Retinal pigment epithelial cell (primary cell): ENCODE measurements around the gene CD4.

Source experiments
- DNase-seq: peaks from one replicate; pipeline ENCODE4 v3.0.0-alpha.2; 2010; ENCODE audit warnings: low read depth
- H3K4me3 ChIP-seq: 2 replicates; pipeline ENCODE4 v1.5.1; 2011; ENCODE audit warnings: mild to moderate bottlenecking, low read length, control low read depth, moderate library complexity
- TF ChIP-seq, protein P1 (sequence below): conservative IDR thresholded peaks from 2 replicates; pipeline ENCODE4 v1.5.1; 2011; ENCODE audit warnings: low read depth, low read length, control low read depth, inconsistent platforms

The CD4 gene

GRCh38 chr12:6843118-6843902, 54.0 kb downstream of the CD4 start:
- H3K4me3 ChIP-seq = no peak overlapping the region
- DNase-seq = no peak
- TF ChIP-seq, protein P1, sequence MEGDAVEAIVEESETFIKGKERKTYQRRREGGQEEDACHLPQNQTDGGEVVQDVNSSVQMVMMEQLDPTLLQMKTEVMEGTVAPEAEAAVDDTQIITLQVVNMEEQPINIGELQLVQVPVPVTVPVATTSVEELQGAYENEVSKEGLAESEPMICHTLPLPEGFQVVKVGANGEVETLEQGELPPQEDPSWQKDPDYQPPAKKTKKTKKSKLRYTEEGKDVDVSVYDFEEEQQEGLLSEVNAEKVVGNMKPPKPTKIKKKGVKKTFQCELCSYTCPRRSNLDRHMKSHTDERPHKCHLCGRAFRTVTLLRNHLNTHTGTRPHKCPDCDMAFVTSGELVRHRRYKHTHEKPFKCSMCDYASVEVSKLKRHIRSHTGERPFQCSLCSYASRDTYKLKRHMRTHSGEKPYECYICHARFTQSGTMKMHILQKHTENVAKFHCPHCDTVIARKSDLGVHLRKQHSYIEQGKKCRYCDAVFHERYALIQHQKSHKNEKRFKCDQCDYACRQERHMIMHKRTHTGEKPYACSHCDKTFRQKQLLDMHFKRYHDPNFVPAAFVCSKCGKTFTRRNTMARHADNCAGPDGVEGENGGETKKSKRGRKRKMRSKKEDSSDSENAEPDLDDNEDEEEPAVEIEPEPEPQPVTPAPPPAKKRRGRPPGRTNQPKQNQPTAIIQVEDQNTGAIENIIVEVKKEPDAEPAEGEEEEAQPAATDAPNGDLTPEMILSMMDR = no peak

DNA sequence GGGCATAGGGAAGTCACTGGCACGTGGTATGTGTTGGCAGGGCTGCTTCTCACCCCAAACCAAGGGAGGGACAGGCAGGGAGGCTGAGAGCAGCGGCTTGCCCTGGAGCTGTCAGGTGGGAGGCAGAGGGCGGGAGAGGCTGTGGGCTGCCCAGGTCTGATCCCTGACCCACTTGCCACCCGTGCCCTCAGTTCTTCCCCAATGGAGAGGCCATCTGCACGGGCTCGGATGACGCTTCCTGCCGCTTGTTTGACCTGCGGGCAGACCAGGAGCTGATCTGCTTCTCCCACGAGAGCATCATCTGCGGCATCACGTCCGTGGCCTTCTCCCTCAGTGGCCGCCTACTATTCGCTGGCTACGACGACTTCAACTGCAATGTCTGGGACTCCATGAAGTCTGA, 56.1 kb downstream of the CD4 start:
- no peak for DNase-seq
- TF ChIP-seq, protein P1 = no peak
- no peak overlapping the region for H3K4me3 ChIP-seq

- H3K4me3 ChIP-seq = no peak overlapping the region
- DNase-seq = no peak
- TF ChIP-seq, protein P1 = no peak
These were observed 57.1 kb downstream of the CD4 start for GRCh38 chr12:6846316-6846869.

DNA sequence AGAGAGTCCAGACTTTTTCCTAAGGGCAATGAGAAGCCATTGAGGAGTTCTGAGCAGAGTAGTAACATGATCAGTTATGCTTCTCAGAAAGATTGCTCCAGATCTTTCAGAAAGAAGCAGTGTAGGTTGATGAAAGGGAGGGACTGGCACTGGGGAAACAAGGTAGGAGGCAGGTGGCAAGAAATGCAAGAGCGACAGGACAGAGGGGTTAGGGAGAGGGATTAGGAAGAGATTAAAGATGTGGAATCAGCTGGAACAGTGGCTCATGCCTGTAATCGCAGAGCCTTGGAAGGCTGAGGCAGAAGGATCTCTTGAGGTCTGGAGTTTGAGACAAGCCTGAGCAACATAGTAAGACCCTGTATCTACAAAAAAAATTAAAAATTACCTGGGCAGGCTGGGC, 58.3 kb downstream of the CD4 start:
- H3K4me3 ChIP-seq = no peak overlapping the region
- TF ChIP-seq, protein P1 = no peak
- no peak for DNase-seq

DNA sequence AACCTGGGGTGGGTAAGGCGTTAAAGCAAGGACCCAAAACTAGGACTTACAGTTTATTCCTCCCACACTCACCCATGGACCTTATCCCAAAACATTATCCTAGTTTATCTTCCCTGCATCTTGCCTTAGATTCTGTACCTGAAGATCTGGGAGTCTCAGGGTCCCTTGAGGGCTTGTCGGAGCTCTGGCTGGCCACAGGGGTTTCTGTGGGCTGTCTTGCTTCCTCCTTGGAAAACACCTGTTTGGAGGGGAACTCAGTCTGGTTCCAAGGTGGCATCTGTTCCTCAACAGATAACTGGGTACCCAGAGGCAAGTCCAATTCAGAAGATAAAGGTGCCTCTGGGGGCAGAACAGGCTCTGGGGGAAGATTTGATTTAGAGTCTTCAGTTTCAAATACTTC, 60.1 kb downstream of the CD4 start:
- TF ChIP-seq, protein P1 = no peak
- no peak for DNase-seq
- H3K4me3 ChIP-seq = no peak overlapping the region

DNA sequence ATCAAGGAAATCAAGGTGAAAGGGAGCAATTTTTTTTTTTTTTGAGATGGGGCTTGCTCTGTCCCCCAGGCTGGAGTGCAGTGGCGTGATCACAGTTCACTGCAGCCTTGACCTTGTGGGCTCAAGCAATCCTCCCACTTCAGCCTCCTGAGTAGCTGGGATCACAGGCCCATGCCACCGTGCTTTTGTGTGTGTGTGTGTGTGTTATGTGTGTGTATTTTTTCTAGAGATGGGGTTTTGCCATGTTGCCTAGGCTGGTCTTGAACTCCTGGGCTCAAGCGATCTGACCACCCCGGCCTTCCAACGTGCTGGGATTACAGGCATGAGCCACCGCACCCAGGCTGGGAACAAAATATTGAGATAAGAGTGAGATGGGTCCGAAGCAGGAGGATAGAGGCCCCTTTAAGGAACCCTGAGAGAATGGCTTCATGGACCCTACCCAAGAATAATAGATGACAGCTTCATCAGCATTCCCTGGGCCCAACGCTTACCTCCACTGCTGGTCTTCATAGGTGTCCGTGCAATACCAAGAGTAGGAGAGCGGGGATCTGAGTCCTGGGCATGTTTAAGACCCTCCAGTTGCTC, 60.7 kb downstream of the CD4 start:
- DNase-seq = no peak
- TF ChIP-seq, protein P1 = no peak
- peak overlapping the region; percentile 94 for H3K4me3 ChIP-seq

DNA sequence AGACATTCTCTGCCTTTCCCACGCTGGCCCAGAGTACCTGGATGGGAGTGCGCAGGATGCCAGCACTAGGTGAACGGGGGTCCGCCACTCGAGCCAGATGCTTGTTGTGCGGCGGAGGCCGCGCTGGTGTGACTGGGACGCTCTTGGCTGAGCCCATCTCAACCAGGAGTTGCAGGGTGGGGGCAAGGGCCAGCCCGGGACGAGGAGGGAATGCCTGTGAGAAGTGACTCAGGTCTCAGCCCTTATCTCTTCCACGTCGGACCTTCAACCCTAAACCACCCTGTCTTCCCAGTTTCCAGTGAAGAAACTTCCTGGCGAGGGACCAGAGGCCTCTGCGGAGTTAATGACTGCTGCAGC, 61.4 kb downstream of the CD4 start:
- H3K4me3 ChIP-seq = peak overlapping the region; percentile 94
- DNase-seq = no peak
- TF ChIP-seq, protein P1 = no peak
